22Rv1 (cell line): ENCODE data around the gene TXNDC11.

Source experiments
- ZFX ChIP-seq: fragments of 450-650 bp; IDR thresholded peaks from 2 replicates; pipeline ENCODE4 v1.6.1; 2017; ENCODE audit warnings: antibody characterized with exemption, borderline replicate concordance
- TF ChIP-seq, protein P1 (sequence below): fragments of 450-650 bp; IDR thresholded peaks from 2 replicates; pipeline ENCODE4 v1.5.1; 2017; ENCODE audit warnings: mild to moderate bottlenecking

DNA sequence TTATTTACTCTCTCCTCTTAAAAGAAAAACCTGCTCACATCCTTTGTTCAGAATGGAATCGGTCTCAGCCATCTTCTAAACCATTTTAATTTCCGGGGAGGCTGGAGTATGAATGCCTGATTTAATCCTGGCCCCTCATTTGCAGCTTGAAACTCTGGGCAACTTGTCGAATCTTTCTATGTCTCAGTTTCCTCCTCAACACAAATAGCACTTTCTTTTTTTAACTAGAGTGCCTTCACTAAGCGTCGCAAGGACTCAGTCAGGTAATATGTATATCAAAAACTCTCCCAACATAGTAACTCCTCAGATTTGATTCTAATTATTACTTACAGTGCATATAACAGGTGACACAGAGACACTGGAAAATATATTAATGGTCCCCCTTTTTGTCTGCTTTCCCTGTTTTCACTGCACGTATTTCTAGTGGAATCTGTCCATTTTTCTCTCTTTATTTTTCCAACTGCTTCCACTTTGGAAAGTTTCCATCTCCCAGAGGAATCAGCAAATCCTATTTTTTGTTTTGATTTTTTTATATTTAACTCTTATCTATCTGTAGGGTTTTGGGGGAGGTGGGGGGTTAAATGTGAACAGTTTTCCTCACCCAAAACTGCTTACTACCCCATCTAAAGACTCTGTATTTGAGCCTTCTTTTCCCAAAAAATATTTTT, 55.8 kb downstream of the TXNDC11 start:
- TF ChIP-seq, protein P1, sequence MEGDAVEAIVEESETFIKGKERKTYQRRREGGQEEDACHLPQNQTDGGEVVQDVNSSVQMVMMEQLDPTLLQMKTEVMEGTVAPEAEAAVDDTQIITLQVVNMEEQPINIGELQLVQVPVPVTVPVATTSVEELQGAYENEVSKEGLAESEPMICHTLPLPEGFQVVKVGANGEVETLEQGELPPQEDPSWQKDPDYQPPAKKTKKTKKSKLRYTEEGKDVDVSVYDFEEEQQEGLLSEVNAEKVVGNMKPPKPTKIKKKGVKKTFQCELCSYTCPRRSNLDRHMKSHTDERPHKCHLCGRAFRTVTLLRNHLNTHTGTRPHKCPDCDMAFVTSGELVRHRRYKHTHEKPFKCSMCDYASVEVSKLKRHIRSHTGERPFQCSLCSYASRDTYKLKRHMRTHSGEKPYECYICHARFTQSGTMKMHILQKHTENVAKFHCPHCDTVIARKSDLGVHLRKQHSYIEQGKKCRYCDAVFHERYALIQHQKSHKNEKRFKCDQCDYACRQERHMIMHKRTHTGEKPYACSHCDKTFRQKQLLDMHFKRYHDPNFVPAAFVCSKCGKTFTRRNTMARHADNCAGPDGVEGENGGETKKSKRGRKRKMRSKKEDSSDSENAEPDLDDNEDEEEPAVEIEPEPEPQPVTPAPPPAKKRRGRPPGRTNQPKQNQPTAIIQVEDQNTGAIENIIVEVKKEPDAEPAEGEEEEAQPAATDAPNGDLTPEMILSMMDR, result no peak
- no peak for TF ChIP-seq ZFX
